GM19467 (cell line): Measurements from ENCODE around the gene GOLT1B.

Experiments
- ATAC-seq: cut with Tn5 transposase; IDR thresholded peaks from one replicate; pipeline ENCODE4 v1.9.1; 2021; ENCODE audit warnings: mild to moderate bottlenecking, moderate library complexity; ENCODE audit not compliant: unreplicated experiment

Gene GOLT1B

GRCh38 chr12:21521541-21521940 lies 20.0 kb downstream of the GOLT1B start:
- no peak for ATAC-seq

GRCh38 chr12:21523148-21523547 lies 21.6 kb downstream of the GOLT1B start:
- no peak for ATAC-seq

- no peak for ATAC-seq
These were observed 24.5 kb downstream of the GOLT1B start, which contains the start of gene SPX for GRCh38 chr12:21526053-21526452. Gene SPX, plus strand, starts transcription at chr12:21526296. Its CDS starts 177 bp downstream, at chr12:21526473.

GRCh38 chr12:21526721-21527345 lies 25.2 kb downstream of the GOLT1B start:
- ATAC-seq = no peak

GRCh38 chr12:21527451-21528180 lies 26.0 kb downstream of the GOLT1B start:
- ATAC-seq = peak; percentile 98

GRCh38 chr12:21528953-21529352 lies 27.4 kb downstream of the GOLT1B start:
- ATAC-seq = no peak

- no peak for ATAC-seq
These were observed 27.9 kb downstream of the GOLT1B start for GRCh38 chr12:21529456-21529855.

GRCh38 chr12:21538061-21538653 lies 36.6 kb downstream of the GOLT1B start:
- ATAC-seq = no peak

GRCh38 chr12:21539797-21540196 lies 38.2 kb downstream of the GOLT1B start:
- ATAC-seq = no peak

- no peak for ATAC-seq
These were observed 40.2 kb downstream of the GOLT1B start for GRCh38 chr12:21541773-21542172.

- no peak for ATAC-seq
These were observed 40.8 kb downstream of the GOLT1B start for GRCh38 chr12:21542403-21542802.

GRCh38 chr12:21543151-21543550 lies 41.6 kb downstream of the GOLT1B start:
- ATAC-seq = no peak

GRCh38 chr12:21545557-21545956 lies 44.0 kb downstream of the GOLT1B start:
- no peak for ATAC-seq

GRCh38 chr12:21546716-21547115 lies 45.1 kb downstream of the GOLT1B start:
- no peak for ATAC-seq

- ATAC-seq = no peak
These were observed 45.8 kb downstream of the GOLT1B start for GRCh38 chr12:21547437-21547836.

- no peak for ATAC-seq
These were observed 50.4 kb downstream of the GOLT1B start for GRCh38 chr12:21551841-21552465.

- ATAC-seq = no peak
These were observed 51.2 kb downstream of the GOLT1B start for GRCh38 chr12:21552635-21553328.

- no peak for ATAC-seq
These were observed 51.7 kb downstream of the GOLT1B start for GRCh38 chr12:21553329-21553675.

GRCh38 chr12:21558100-21558679 lies 56.6 kb downstream of the GOLT1B start:
- no peak for ATAC-seq

- no peak for ATAC-seq
These were observed 58.4 kb downstream of the GOLT1B start for GRCh38 chr12:21559855-21560569.
